HT1080 (cell line): Measurements from ENCODE around the gene CTNNBL1. TPM values are rescaled to one million over a fixed set of nuclear protein-coding genes. Genes with fewer than 3 reads are reported as not detected.
"Not testable (repeated sequence)": the region's sequence is repeated elsewhere in the genome, so short reads cannot be mapped to it uniquely, and the experiment has no call there.

Experiments used
- DNase-seq: peaks from one replicate; pipeline ENCODE4 v3.0.0-alpha.2; 2015; ENCODE audit warnings: low read depth
- polyA plus RNA-seq, 2 experiments: library from polyadenylated mRNA; depleted of rRNA; stranded (reverse); fragments of >200 nt; gene quantifications; 2 replicates each; pipeline ENCODE4 v1.2.3, GENCODE V29; 2015
- total RNA-seq: library from RNA; depleted of rRNA; stranded (reverse); fragments of >200 nt; shearing (Covaris generic); gene quantifications from 2 replicates; pipeline ENCODE4 v1.2.3, GENCODE V29; 2014; rRNA removed

CTNNBL1 gene
- 41.2 and 43.1 TPM in 2 replicates for total RNA-seq
- 40.0 and 40.1 TPM in 2 replicates for polyA plus RNA-seq (2015; cell fraction: cytosol; rRNA removed)
- 34.6 and 36.4 TPM in 2 replicates for polyA plus RNA-seq (2015; cell fraction: nucleus; rRNA removed)

GRCh38 chr20:37693635-37694626 is at the start of gene CTNNBL1:
CTNNBL1 (plus strand) TSS chr20:37694030; CDS start chr20:37694123, 93 bp downstream.
- DNase-seq = peak; percentile 93

GRCh38 chr20:37644605-37645004 is 49.2 kb upstream of the CTNNBL1 start:
- no peak for DNase-seq

- no peak for DNase-seq
These were observed 45.9 kb upstream of the CTNNBL1 start for GRCh38 chr20:37647946-37648345.

GRCh38 chr20:37649017-37649416 is 44.8 kb upstream of the CTNNBL1 start:
- DNase-seq = peak; percentile 12

- DNase-seq = no peak
These were observed 44.0 kb upstream of the CTNNBL1 start for GRCh38 chr20:37649676-37650370.

GRCh38 chr20:37650661-37651060 is 43.2 kb upstream of the CTNNBL1 start:
- no peak for DNase-seq

- DNase-seq = peak; percentile 50
These were observed 41.9 kb upstream of the CTNNBL1 start for GRCh38 chr20:37651932-37652331.

- DNase-seq = no peak
These were observed 36.9 kb upstream of the CTNNBL1 start for GRCh38 chr20:37656945-37657344.

GRCh38 chr20:37657924-37658804 is 35.7 kb upstream of the CTNNBL1 start:
- no peak for DNase-seq

GRCh38 chr20:37661519-37661918 is 32.3 kb upstream of the CTNNBL1 start:
- DNase-seq = no peak

GRCh38 chr20:37662308-37662707 is 31.5 kb upstream of the CTNNBL1 start:
- no peak for DNase-seq

GRCh38 chr20:37664595-37664994 is 29.2 kb upstream of the CTNNBL1 start:
- DNase-seq = not testable (repeated sequence)

GRCh38 chr20:37668166-37668565 is 25.7 kb upstream of the CTNNBL1 start:
- DNase-seq = no peak

GRCh38 chr20:37669062-37669772 is 24.6 kb upstream of the CTNNBL1 start:
- peak; percentile 51 for DNase-seq

- no peak for DNase-seq
These were observed 24.0 kb upstream of the CTNNBL1 start for GRCh38 chr20:37669773-37670236.

- DNase-seq = no peak
These were observed 23.5 kb upstream of the CTNNBL1 start for GRCh38 chr20:37670351-37670791.

GRCh38 chr20:37672143-37672542 is 21.7 kb upstream of the CTNNBL1 start:
- no peak for DNase-seq

- no peak for DNase-seq
These were observed 20.4 kb upstream of the CTNNBL1 start for GRCh38 chr20:37673444-37673843.

- no peak for DNase-seq
These were observed 17.4 kb upstream of the CTNNBL1 start for GRCh38 chr20:37676440-37676839.
